SW 1271 (cell line): ENCODE measurements around the gene TMEM163.
"Not testable (repeated sequence)": the region's sequence is repeated elsewhere in the genome, so short reads cannot be mapped to it uniquely, and the experiment has no call there.

Experiments used
- DNase-seq, 2 experiments: peaks; one replicate each; lab custom pipeline; 2025; lab: John Stamatoyannopoulos, UW

TMEM163 gene

DNA sequence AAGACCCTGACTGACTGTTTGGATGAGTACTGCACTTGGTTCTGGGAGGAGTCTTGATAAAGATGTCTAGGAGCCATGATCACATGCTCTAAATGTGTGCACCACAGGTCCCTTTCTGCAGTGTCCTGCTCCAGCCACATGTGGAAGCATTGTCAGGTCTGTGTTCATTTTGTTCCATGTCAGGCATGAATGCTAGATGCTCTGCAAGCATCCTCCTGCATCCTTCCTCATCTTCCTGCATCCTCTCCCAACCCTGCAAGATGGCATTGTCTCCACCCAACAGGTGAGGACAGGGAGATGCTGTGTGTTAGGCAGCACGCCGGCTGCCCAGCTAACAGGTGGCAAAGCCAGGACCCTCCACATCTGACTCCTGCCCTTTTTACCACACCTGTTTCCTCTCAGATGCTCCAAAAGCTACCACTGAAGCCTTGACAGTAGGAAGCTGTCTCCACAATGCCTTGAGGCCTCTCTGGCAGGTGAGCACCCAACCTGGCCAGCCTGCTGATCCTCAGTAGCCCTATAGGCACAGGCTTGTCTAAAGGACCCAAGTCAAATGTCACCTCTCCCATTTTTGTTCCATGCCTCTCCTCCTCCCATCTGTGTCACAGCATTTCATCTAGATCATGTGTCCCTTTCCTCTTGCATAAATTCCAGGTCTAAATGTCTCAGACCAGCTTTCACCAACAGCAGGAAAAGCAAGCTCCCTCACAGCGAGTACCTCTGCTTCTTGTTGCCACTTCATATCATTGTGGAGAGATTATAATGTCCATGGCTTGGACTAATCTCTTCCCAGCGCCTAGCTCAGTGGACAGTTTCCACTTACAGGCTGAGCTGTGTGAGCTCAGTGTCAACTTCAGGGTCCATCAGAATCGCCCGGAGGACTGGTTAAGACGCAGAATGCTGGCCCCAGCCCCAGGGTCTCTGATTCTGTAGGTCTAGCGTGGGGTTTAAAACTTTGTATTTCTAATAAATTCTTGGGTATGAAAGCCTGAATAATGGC, 55.0 kb downstream of the TMEM163 start:
- DNase-seq = no peak

DNA sequence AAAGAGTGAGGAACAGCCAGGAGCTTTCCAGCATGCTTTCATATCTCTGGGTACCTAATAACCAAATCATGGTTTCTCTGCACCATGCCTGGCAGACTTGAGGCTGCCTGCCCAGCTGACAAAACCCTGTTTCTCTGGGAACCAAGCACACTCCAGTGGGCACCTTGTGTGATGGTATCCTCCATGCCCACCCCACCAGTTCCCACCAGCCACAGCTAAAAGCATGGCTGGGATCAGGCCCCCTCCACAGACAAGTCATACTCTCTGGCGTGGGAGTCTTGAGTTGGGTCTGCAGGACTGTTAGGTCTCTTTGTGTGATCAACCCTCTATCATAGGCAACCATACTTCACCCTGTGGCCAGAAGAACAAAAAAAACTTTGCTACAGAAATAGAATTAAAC, 56.0 kb downstream of the TMEM163 start:
- DNase-seq = no peak

DNA sequence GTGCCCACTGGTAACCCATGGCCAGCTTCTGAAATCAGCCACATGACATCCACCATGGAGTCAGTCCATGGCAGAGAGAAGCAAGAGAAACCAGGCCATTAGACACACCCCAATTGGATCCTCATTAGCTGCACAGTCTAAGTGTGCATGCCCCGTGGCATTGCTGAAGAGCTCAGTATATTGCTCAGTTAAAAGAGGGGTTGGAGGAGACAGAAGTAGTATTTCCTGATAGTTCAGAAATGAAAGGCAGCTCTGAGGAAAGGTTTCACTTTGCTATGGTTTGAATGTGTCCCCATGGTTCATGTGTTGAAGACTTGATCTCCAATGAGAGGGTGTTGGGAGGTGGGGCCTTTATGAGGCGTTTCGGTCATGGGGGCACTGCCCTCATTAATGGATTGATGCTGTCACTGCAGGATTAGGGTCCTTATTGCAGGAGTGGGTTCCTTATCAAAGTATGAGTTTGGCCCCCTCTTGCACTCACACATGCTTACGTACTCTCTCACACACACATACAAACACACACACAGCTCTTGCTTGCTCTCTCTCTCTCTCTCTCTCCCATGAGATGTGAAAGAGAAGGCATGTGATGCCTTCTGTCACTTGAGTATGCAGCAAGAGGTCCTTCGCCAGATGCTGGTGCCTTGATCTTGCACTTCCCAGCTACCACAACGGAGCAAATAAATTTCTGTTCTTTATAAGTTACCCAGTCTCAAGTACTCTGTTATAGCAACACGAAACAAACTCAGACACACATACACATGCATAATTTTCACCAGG, 58.0 kb downstream of the TMEM163 start:
- no peak for DNase-seq

DNA sequence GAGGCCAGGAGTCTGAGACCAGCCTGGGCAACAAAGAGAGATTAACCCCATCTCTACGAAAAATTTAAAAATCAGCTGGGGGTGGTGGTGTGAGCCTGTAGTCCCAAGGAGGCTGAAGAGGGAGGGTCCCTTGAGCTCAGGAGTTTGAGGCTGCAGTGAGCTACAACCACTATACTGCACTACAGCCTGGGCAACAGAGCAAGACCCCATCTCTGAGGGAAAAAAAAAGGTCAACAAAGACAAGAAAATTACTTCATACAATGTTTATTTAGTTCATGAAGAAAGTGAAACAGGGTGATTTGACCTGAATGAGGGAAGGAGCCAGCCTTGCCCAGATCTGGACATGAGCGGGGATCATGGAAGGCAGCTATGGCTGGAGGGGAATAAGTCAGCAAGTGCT, 59.1 kb downstream of the TMEM163 start:
- DNase-seq = no peak

DNA sequence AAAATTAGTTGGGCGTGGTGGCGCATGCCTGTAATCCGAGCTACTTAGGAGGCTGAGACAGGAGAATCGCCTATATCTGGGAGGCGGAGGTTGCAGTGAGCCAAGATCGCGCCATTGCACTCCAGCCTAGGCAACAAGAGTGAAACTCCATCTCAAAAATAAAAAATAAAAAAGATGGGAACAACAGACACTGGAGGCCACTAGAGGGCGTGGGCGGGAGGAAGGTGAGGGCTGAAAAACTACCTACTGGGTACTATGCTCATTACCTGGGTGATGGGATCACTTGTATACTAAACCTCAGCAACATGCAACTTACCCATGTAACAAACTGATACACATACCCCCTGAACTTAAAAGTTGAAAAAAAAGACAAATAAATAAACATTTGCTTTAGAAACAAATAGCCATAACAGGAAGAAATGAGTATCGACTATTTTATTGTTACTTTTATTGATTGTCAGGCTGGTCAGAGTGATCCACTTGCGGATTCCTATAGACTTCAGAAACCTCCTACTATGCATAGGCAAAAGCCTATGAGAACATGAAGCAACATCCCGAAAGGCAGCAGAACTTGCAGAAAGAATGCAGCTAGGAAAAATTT, 61.0 kb downstream of the TMEM163 start:
- DNase-seq = peak in 1 of 2 experiments; percentile 14

DNA sequence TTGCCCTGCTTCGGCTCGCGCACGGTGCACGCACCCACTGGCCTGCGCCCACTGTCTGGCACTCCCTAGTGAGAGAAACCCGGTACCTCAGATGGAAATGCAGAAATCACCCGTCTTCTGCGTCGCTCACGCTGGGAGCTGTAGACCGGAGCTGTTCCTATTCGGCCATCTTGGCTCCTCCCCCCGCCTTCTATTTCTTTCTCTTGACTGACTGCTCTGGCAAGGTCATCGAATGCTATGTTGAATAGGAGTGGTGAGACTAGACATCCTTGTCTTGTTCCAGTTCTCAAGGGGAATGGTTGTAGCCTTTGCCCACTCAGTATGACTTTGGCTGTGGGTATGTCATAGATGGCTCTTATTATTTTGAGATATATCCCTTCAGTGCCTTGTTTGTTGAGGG, 62.4 kb downstream of the TMEM163 start:
- not testable (repeated sequence) for DNase-seq

DNA sequence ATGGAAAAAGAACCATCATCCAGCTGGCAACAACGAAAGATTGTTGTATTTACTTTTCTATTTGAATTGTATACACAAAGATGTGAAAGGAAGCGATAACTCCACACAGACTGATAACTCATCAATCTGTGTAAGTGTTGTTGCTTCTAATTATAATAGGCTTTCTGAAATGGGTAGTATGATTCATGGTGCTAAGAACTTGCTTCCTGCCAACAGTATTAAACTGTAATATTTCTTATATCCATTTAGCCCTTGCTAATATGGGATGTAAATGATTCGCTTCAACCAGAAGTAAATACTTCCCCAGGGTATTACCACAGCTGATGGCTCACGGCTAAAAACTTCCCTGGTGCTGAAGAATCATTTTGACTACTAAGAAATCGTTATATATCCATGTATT, 70.2 kb downstream of the TMEM163 start:
- no peak for DNase-seq

DNA sequence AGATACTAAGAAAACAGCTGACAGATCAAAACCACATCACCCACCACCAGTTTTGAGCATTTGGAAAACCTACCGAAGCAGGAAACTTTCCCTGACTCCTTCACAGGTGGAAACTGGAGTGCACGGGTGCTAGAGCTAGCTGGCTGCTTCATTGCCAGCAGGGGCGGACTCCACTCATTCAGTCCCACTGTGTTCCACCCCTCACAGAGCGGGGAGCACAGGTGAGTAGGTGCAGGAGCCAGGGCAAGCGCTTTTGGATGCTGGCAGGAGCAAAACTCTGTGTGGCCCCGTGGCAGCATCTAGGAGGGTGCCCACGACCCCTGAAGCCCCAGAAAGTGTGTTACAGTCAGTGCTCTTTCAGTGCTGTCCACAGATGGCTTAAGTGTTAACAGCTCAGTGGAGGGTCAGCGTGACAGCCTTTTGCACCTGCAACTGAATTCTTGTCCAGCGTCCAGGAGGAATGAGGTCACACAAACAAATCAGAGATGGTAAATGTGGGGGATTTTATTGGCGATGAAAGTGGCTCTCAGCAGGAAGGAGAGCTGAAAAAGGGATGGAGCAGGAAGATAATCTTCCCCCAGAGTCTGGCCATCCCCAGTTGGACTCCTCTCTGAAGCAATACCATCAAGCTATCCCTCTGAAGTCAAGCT, 71.1 kb downstream of the TMEM163 start:
- DNase-seq = no peak

DNA sequence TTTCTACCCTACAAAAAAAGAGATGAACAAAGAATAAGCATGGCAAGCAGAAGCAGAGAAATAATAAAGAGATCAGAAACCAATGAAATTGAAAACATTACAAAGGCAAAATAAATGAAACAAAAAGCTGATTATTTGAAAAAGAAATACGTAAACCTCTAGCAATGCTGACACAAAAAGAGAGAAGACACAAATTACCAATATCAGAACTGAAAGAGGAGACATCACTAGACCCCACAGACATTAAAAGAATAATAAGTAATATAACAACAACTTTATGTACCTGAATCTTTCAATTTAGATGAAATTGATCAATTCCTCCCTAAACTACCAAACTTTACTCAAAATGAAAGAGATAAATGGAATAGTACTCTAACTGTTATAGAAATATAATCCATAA, 75.9 kb downstream of the TMEM163 start:
- DNase-seq = no peak

DNA sequence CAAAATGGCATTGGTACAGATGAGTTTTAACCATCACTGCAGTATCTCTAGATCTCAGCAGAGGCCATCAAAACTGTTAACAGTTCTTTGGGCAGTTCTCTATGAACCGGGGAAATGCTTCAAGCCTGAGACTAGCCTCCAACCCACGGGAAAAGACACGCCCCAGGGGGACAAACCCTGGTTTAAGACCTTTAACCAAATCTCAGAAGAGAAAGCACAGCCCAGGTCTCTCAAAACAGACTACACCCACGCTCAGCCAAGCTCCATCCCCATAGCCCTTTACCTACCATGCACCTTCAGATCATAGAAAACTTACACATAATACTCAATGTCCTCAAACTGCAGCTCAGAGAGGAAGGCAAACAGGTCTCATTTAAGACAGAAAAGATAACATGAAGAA, 78.3 kb downstream of the TMEM163 start:
- DNase-seq = no peak

DNA sequence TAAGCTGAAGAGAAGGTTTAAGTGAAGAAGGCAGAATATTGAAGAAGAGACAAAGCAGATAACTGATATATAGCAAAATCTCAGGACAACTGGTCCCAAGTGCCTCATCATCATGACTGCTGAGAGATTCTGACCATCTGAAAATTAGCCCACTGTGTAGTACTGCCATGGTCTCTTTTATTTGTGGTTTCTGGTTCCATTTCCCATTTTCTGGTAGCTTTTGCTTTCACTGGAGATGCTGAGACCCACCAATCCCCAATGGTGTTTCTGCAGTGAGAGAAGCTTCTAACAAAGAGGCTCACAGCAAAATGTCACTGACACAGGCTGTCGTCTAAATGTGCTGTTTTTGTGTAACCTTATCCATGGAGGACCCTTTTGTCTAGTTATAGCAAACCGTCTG, 79.5 kb downstream of the TMEM163 start:
- no peak for DNase-seq

DNA sequence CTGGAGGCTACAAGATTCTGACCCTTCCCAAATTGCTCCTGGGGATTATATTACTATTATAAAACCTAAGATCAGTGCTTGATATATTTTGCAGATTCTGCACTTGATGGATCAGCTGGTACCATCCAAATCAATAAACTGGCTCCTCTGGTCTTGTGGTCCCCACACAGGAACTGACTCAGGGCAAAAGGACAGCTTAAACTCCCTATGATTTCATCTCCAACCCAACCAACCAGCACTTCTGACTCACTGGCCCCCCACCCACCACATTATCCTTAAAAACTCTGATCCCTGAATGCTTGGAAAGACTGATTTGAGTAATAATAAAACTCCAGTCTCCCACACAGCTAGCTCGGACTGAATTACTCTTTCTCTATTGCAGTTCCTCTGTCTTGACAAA, 82.1 kb downstream of the TMEM163 start:
- DNase-seq = no peak

DNA sequence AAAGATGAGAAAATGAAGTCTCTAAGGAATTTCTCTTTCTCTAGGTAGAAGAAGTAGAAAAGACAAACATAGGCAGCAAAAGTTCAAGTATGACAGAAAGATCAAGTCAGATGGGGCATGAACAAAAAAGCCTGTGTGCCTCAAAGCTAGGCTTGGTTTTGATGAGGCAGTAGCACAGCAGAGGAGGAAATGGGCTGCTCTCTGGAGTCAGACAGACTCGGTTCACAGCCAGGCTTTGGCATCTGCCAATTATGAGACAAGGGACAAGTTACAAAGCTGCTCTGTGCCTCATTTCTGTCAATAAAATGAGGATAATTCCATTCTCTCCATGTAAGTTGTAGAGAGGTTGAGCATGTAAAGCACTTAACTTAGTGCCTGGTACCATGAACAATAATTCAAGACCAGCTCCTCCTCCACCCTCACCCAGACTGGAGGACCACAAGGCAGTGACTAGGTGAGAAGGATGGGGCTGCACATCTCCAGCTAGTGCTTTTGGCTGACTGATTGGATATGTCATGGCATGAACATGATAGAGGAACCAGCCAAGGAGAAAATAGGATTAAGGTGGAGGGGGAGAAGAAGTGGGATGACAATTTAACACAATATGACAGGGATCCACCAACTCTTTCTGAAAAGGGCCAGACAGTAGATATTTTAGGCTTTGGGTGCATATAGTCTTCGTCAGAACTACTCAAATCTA, 84.6 kb downstream of the TMEM163 start:
- DNase-seq = no peak

DNA sequence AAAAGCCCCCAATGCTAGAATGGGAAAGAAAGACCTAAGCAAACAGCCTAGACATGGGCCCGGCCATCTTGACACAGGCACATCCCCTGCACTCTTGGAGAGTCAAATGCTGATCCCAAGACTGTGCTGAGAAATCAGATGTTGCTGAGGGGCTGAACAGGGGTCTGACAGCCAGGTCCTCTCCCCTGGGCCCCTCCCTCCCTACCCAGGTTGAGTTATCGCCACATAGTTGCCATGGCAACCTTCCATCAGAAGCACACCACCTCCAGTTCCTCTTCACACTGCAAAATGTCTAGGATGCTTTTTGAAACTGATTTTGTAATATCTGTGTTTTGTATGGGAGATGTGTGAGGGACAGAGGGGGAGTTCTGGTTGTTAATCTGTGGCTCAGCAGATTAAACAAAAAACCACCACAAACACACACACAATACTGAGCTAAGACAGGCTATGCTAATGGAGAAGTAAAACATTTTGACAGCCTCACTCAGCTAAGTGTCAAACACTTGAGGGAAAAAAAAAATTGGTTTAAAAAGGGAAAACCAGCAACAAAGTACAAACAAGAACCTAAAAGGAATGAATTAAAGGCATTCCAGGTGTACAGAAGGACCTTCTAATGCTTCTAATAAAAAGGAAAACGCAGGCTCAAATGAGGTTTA, 88.2 kb downstream of the TMEM163 start:
- no peak for DNase-seq

DNA sequence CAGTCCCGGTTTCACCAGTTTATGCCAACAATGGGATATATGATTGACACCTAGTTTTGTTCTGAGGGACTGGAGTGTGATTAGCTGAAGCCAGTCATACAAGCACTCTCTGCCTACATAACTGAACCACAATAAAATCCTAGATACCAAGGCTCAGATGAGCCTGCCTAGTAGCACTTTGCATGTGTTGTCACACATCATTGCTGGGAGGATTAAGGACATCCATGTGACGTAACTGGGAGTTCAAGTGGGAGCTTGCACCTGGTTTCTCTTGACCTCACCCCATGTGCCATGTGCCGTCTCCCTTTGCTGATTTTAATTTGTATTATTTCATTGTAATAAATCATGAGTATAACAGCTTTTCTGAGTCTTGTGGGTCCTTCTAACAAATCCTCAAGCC, 90.3 kb downstream of the TMEM163 start:
- no peak for DNase-seq

DNA sequence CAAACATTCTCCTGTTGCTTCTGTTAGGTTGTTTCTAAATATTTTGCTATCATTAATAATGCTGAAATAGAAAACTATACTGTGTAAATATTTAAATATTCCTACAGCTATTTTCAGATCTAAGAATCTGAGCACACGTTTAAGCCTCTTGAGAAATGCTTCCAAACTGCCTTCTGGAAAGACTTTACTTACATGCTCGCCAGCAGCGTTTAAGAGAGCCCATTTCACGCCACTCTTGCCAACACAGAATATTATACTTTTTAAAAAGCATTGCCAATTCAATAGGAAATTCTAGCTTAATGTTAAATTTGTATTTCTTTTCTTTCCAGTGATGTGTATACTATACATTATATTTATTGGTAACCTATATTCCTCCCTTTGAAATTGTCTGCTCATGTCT, 92.0 kb downstream of the TMEM163 start:
- DNase-seq = no peak

DNA sequence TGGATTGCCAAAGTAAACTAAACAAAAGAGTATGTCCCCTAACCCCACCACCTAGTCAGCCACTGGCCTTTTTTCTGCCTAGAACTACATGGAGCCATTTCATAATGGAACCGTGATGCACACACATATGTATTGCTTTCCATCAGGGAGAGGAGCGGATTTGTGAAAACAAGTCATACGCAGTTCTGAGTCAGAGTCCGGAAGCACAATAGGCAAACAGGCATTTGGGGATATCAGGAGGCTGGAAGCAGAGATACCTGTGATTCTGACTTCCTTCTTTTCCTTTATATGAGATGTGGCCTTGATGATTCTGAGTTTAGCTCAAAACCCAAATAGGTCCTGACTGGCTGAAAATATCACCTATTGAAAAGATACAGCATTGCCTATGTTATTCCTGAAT, 93.5 kb downstream of the TMEM163 start:
- DNase-seq = no peak

DNA sequence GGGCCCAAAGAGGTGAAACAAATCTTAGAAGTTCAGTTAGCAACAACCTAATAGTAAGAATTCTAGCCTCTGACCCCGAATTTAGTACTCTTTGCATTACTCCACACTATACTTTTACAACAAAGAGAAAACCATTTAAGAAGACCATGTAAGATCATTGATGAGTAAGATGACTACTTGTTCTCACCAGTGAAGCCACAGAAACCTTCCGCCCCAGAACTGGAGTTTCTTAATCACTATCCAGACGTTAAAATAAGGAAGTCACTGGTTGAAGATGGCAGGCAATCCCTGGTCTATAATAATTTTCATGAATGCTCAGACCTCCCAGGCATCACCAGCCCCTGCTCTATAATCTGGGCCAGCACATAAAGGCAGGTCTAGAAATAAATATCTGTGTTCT, 95.0 kb downstream of the TMEM163 start:
- DNase-seq = no peak

DNA sequence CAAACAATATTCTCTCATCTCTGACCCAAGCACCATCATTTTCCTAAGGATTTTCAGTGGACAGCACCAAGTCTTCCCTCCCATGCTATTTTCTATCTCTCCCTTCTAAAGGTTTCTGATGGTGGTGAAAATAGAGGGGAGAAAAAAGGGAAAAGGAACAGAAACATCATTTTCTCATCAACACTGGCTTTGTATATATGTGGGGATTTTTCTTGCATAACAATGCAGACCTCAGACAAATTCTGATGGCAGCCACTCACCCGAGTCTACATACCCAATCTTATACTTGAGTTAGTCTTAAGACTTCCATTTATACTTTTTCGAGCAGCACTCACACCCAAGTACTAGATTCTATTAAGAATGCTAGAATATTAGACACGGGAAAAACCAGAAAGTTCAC, 95.8 kb downstream of the TMEM163 start:
- DNase-seq = no peak

DNA sequence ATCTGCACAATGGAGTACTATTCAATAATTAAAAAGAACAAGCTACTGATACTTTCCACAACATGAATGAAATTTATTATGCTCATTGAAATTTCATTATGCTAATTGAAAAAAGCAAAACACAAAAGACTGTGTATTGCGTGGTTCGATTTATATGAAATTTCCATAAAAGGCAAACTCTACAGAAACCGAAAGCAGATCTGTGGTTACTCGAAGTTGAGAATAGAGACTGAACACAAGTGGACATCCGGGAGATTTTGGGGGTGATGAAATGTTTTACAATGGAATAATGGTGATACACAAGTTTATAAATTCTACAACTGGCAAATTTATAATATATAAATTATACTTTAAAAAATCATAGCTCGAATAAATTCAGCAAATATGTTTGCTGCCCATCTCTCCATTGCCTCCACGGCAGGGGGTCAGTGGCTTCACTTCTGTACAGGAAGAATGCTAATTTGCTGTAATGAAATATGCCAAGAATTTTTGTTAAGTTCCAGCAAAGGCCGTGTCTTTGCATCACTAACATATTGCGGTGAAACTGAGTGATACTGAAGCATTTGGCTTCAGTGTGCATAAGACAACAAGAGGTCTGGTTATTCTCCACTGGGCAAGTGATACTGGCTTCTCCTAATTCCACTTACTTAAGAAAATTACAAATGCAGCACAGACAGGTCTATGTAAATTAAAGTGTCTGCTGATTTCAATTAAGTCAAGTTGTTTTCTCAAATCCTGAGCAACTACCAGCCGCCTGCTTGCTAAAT, 96.7 kb downstream of the TMEM163 start:
- no peak for DNase-seq
